HG02678 (cell line): ENCODE data around the gene DCLRE1C.
"Not testable (repeated sequence)": the region's sequence is repeated elsewhere in the genome, so short reads cannot be mapped to it uniquely, and the experiment has no call there.

Source experiments
- ATAC-seq: cut with Tn5 transposase; IDR thresholded peaks from one replicate; pipeline ENCODE4 v1.9.1; 2021; ENCODE audit warnings: mild to moderate bottlenecking, moderate library complexity; ENCODE audit not compliant: unreplicated experiment

The DCLRE1C gene

GRCh38 chr10:14891151-14891550 is 62.7 kb downstream of the DCLRE1C start:
- no peak for ATAC-seq

DNA sequence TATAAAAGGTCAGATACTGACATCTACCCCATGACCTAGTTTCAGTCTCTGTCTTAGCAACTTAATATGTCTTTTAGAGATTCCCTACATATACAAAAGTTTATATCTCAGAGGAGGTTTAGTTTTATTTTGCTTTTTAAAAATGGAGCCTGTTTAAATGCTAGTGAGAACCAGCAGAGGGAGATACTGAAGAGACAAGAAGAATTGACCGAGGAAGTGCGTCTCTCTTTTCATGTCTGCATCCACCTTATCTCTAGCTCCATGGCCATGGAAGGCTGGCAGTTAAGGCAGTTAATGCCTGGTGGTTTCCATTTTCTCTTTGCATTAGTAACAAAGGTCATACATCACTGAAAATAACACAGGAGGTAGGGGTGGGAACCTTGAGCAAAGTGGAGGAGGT is 64.6 kb downstream of the DCLRE1C start:
- no peak for ATAC-seq

DNA sequence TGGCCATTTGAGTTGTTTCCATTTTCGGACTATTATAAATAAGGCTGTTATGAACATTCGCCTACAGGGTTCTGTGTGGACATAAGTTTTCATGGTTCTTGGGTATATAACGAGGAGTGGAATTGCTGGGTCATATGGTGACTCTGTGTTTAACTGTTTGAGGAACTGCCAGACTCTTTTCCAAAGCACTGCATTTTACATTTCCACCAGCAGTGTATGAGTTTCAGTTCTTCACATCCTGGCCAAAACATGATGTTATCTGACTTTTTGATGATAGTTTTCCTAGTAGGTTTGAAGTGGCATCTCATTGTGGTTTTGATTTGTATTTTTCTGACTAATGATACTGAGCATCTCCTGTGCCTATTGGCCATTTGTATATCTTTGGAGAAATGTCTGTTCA is 69.8 kb downstream of the DCLRE1C start:
- no peak for ATAC-seq

- no peak for ATAC-seq
Observed at GRCh38 chr10:14880229-14880628, 73.7 kb downstream of the DCLRE1C start.

DNA sequence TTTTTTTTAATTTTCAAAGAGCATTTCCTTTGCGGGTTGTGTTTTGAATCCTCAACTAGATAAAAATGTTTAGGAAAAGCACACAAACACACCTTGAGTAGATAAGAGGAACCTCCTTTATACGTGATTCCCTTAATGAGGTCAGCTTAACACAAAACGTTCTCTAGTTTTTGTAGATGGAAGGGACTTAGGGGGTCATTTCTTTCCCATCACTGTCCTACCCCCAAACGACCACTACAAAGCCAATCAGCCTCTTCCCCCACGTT is 74.0 kb downstream of the DCLRE1C start:
- ATAC-seq, result no peak

GRCh38 chr10:14879124-14879927 is 74.6 kb downstream of the DCLRE1C start:
- peak; percentile 22 for ATAC-seq

DNA sequence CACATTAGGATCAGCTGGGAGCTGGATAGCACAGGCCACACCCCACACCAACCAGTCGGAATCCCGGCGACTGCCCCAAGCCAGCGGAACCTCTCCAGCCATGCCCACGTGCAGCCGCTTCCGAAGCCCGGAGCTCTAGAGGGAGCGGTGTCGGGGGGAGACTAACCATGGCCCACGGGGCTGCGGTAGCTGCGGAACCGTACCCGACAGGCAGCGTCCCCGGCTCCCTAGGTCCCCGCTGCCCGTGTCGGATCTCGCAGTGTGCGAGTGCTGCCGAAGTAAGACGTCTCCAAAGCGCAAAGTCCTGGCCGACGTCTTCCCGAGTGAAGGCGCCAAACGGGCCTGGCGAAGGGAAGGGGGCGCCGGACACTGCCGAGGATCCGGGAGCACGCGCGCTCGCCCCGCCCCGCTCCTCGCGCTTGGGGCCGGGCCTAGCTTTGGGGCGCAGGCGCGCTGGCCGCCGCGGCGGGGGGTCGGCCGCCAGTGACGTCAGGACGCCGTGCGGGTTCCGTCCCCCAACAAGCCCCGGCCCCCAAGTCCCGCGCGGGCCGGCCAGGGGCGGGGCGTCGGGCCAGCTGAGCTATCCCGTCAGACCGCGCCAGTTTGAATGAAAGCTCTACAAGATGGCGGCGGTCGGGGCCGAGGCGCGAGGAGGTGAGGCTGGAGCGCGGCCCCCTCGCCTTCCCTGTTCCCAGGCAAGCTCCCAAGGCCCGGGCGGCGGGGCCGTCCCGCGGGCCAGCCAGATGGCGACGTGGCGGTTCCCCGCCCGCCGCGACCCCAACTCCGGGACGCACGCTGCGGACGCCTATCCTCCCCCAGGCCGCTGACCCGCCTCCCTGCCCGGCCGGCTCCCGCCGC is 75.4 kb downstream of the DCLRE1C start, which contains the start of gene SUV39H2:
TSS of gene SUV39H2 (plus strand) at position 601 of the 858 bp plus-strand sequence. CDS start at position 624, 23 bp downstream.
- ATAC-seq, result peak; percentile 92

- ATAC-seq, result no peak
Observed at GRCh38 chr10:14876764-14877163, 77.1 kb downstream of the DCLRE1C start.

- ATAC-seq, result no peak
Observed at GRCh38 chr10:14875941-14876340, 78.0 kb downstream of the DCLRE1C start.

DNA sequence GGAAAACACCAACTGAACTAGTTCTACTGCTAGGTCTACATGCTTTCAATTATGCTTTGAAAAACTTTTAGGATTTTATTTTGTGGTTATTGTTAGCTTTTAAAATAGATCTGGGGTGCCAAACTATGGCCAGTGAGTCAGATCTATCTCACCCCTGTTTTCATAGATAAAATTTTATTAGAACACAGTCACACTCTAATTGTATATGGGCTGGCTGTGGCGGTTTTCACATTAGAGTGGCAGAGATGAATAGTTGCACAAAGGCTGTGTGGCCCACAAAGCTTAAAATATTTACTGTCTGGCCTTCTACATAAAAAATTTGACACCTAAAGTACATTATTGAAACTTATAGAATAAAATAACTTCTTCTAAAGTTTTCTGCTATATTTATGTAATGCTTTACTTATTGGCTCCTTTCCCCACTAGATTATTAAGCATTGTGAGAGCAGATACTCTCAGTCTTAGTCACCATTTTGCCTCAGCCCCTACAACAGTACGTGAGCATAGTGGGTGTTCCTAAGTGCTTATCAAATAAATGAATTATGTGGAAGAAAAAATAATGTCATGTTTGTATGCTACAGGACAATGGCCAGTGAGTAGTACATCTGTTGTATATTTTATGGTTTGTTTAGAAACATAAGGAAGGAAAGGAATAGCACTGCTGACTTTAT is 80.7 kb downstream of the DCLRE1C start:
- peak; percentile 49 for ATAC-seq

- ATAC-seq, result not testable (repeated sequence)
Observed at GRCh38 chr10:14864871-14865270, 89.0 kb downstream of the DCLRE1C start.

- ATAC-seq, result not testable (repeated sequence)
Observed at GRCh38 chr10:14864466-14864865, 89.4 kb downstream of the DCLRE1C start.

GRCh38 chr10:14860791-14861190 is 93.1 kb downstream of the DCLRE1C start:
- no peak for ATAC-seq

GRCh38 chr10:14859775-14860174 is 94.1 kb downstream of the DCLRE1C start:
- ATAC-seq, result no peak

DNA sequence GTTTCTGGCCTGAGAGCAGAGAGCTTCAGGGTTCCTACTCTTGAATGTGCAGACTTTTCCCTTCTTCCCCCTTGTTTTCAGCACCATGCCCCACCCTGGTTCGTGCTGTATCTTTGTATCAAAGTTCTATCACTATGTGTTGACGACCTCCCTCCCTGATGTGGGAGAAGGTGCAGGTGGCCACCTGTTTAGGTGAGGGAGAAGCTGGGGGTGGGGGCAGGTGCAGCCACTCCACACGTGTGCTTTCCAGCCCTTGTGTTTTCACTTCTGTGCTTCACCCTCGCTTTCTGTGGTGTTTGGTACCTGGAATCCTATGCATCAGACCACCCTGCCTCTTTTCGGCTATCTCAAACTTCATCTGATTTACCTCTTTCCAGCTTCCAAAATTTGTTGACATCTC is 94.9 kb downstream of the DCLRE1C start:
- no peak for ATAC-seq

GRCh38 chr10:14858338-14858960 is 95.4 kb downstream of the DCLRE1C start:
- no peak for ATAC-seq

DNA sequence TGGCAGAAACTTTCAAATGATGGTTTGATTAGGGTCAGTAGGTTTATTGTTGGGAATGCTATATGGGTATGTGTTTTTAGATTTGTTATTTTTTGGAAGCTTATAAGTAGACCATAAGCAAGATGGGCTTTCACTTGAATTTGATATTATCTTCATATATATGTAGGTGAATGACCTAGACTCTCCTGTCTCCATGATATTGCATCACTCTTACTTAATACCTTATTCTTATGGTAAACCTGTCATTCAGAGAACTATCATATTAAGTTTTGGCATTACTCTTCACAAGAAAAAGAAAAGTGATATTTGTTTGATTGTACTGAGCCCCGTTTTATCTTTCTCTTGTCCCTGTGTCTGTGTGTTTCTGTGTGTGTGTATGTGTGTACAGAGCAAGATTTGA is 98.4 kb downstream of the DCLRE1C start:
- no peak for ATAC-seq

GRCh38 chr10:14852236-14852635 is 101.7 kb downstream of the DCLRE1C start:
- ATAC-seq, result no peak
